Liver (tissue), 3 donors: ENCODE results near the gene LURAP1L.

Source experiments
- ATF3 ChIP-seq: IDR thresholded peaks from 2 replicates; pipeline ENCODE4 v1.6.1; 2016; ENCODE audit warnings: antibody characterized with exemption
- CTCF ChIP-seq: fragments of 150-350 bp; IDR thresholded peaks from 2 replicates; pipeline ENCODE4 v1.5.1; 2017; ENCODE audit warnings: improper control_type of control experiment, low read depth, low read length; ENCODE audit not compliant: missing input control
- JUND ChIP-seq, 2 donors: IDR thresholded peaks; 2 replicates each; pipeline ENCODE4 v1.6.1; 2016; ENCODE audit warnings: antibody characterized with exemption in 2 of 2
- REST ChIP-seq: IDR thresholded peaks from 2 replicates; pipeline ENCODE4 v1.6.1; 2016; ENCODE audit warnings: antibody characterized with exemption, mild to moderate bottlenecking
- TAF1 ChIP-seq: conservative IDR thresholded peaks from 2 replicates; pipeline ENCODE4 v1.6.1; 2016; ENCODE audit warnings: antibody characterized with exemption, mild to moderate bottlenecking
- YY1 ChIP-seq: IDR thresholded peaks from 2 replicates; pipeline ENCODE4 v1.6.1; 2016; ENCODE audit warnings: antibody characterized with exemption, mild to moderate bottlenecking
- donor health status: healthy.
- donor health status: healthy.

- TF ChIP-seq CTCF (no peak), YY1 (peak; percentile 68), ATF3 (peak; percentile 70), JUND (IDR thresholded peaks at IDR 0.05) (no peak), TAF1 (no peak), REST (no peak)
Observed at GRCh38 chr9:12794101-12794799, 19.4 kb downstream of the LURAP1L start.
